MM.1S (cell line): ENCODE measurements around the gene S1PR2.

Source experiments
- DNase-seq: peaks from one replicate; pipeline ENCODE4 v3.0.0-alpha.2; 2015
- H2AFZ ChIP-seq: fragments of 300-600 bp; sonication (generic); 2 replicates; pipeline ENCODE4 v1.6.0; 2016; ENCODE audit warnings: antibody characterized with exemption, low read length
- H3F3A ChIP-seq: fragments of 300-600 bp; sonication (generic); 2 replicates; pipeline ENCODE4 v1.6.1; 2016; ENCODE audit warnings: mild to moderate bottlenecking, antibody characterized with exemption, low read length, moderate library complexity, mixed read lengths; ENCODE audit not compliant: insufficient read depth
- H3K27ac ChIP-seq: fragments of 300-600 bp; sonication (generic); 2 replicates; pipeline ENCODE4 v1.5.1; 2016; ENCODE audit warnings: mild to moderate bottlenecking, low read length
- H3K27me3 ChIP-seq: fragments of 300-600 bp; sonication (generic); replicated peaks from 2 replicates; pipeline ENCODE4 v1.6.0; 2016; ENCODE audit warnings: low read length; ENCODE audit not compliant: insufficient read depth
- H3K36me3 ChIP-seq: fragments of 300-600 bp; sonication (generic); replicated peaks from 2 replicates; pipeline ENCODE4 v1.6.1; 2016; ENCODE audit warnings: mild to moderate bottlenecking, low read length, mixed read lengths; ENCODE audit not compliant: insufficient read depth
- H3K4me1 ChIP-seq: fragments of 300-600 bp; sonication (generic); 2 replicates; pipeline ENCODE4 v1.6.1; 2016; ENCODE audit warnings: low read length, mixed read lengths
- H3K4me2 ChIP-seq: fragments of 300-600 bp; sonication (generic); 2 replicates; pipeline ENCODE4 v1.6.0; 2016; ENCODE audit warnings: low read depth, low read length
- H3K4me3 ChIP-seq: fragments of 300-600 bp; sonication (generic); 2 replicates; pipeline ENCODE4 v1.5.1; 2016; ENCODE audit warnings: low read length, mixed read lengths
- H3K79me2 ChIP-seq: fragments of 300-600 bp; sonication (generic); 2 replicates; pipeline ENCODE4 v1.6.1; 2016; ENCODE audit warnings: mixed run types, low read length, mixed read lengths
- H3K9ac ChIP-seq: fragments of 300-600 bp; sonication (generic); 2 replicates; pipeline ENCODE4 v1.6.1; 2016; ENCODE audit warnings: low read length, mixed read lengths
- H3K9me2 ChIP-seq: fragments of 300-600 bp; sonication (generic); replicated peaks from 2 replicates; pipeline ENCODE4 v1.6.1; 2016; ENCODE audit warnings: mild to moderate bottlenecking, low read length, mixed read lengths; ENCODE audit not compliant: insufficient read depth
- H3K9me3 ChIP-seq: fragments of 300-600 bp; sonication (generic); replicated peaks from 2 replicates; pipeline ENCODE4 v1.6.1; 2016; ENCODE audit warnings: mild to moderate bottlenecking, low read length, mixed read lengths; ENCODE audit not compliant: insufficient read depth
- H4K20me1 ChIP-seq: fragments of 300-600 bp; sonication (generic); 2 replicates; pipeline ENCODE4 v1.6.1; 2016; ENCODE audit warnings: mild to moderate bottlenecking, low read length, moderate library complexity, mixed read lengths; ENCODE audit not compliant: insufficient read depth
- CTCF ChIP-seq: fragments of 300-600 bp; sonication (generic); IDR thresholded peaks from 2 replicates; pipeline ENCODE4 v1.5.1; 2016; ENCODE audit warnings: antibody characterized with exemption, low read length, mixed read lengths
- EZH2 ChIP-seq: fragments of 300-600 bp; sonication (generic); optimal IDR thresholded peaks from 2 replicates; pipeline ENCODE3; 2017; ENCODE audit warnings: low read depth, mild to moderate bottlenecking, antibody characterized with exemption, low read length, mixed read lengths
- EZH2phosphoT487 ChIP-seq: fragments of 300-600 bp; sonication (generic); IDR thresholded peaks from 2 replicates; pipeline ENCODE4 v1.6.1; 2018; ENCODE audit warnings: antibody characterized with exemption, low read length

S1PR2 gene

GRCh38 chr19:10207026-10207425 lies 24.1 kb downstream of the S1PR2 start:
- H3K4me2 ChIP-seq, result no peak overlapping the region
- no peak for TF ChIP-seq EZH2phosphoT487
- TF ChIP-seq CTCF, result no peak
- H3K9me3 ChIP-seq, result no peaks in the 10 kb centered on the region
- H3K9ac ChIP-seq, result no peak overlapping the region
- no peak overlapping the region for H3K4me3 ChIP-seq
- H2AFZ ChIP-seq, result no peak overlapping the region
- no peaks in the 10 kb centered on the region for H3K79me2 ChIP-seq
- no peak for DNase-seq
- no peaks in the 10 kb centered on the region for H4K20me1 ChIP-seq
- no peaks in the 10 kb centered on the region for H3K9me2 ChIP-seq
- no peaks in the 10 kb centered on the region for H3K27me3 ChIP-seq
- H3F3A ChIP-seq, result peaks cover 10% of the 10 kb centered on the region
- no peak overlapping the region for H3K27ac ChIP-seq
- no peaks in the 10 kb centered on the region for H3K36me3 ChIP-seq
- H3K4me1 ChIP-seq, result peaks cover 14% of the 10 kb centered on the region

GRCh38 chr19:10206226-10206885 lies 24.8 kb downstream of the S1PR2 start:
- Histone ChIP-seq H3K27ac (no peak overlapping the region), H3K27me3 (no peaks in the 10 kb centered on the region), H3F3A (peaks cover 10% of the 10 kb centered on the region), H3K4me1 (peaks cover 14% of the 10 kb centered on the region), H3K9me2 (no peaks in the 10 kb centered on the region), H4K20me1 (no peaks in the 10 kb centered on the region), H3K79me2 (no peaks in the 10 kb centered on the region), H3K9me3 (no peaks in the 10 kb centered on the region), H3K9ac (no peak overlapping the region), H3K4me2 (no peak overlapping the region), H2AFZ (no peak overlapping the region), H3K36me3 (no peaks in the 10 kb centered on the region), H3K4me3 (no peak overlapping the region)
- no peak for TF ChIP-seq EZH2phosphoT487
- no peak for TF ChIP-seq EZH2
- no peak for TF ChIP-seq CTCF
- DNase-seq, result no peak

- H3K36me3 ChIP-seq, result no peaks in the 10 kb centered on the region
- no peaks in the 10 kb centered on the region for H3K27me3 ChIP-seq
- no peak for DNase-seq
- peaks cover 14% of the 10 kb centered on the region for H3K4me1 ChIP-seq
- no peak overlapping the region for H3K9ac ChIP-seq
- H3K9me2 ChIP-seq, result no peaks in the 10 kb centered on the region
- peaks cover 10% of the 10 kb centered on the region for H3F3A ChIP-seq
- no peaks in the 10 kb centered on the region for H3K9me3 ChIP-seq
- H3K4me2 ChIP-seq, result no peak overlapping the region
- H3K27ac ChIP-seq, result no peak overlapping the region
- H3K79me2 ChIP-seq, result no peaks in the 10 kb centered on the region
- TF ChIP-seq EZH2 (no peak), EZH2phosphoT487 (no peak), CTCF (no peak)
- H4K20me1 ChIP-seq, result no peaks in the 10 kb centered on the region
- H3K4me3 ChIP-seq, result no peak overlapping the region
- no peak overlapping the region for H2AFZ ChIP-seq
These were observed 25.5 kb downstream of the S1PR2 start for GRCh38 chr19:10205636-10206035.
